Measurements from ENCODE around the gene SUMO3. TPM values are rescaled to one million over a fixed set of nuclear protein-coding genes. Genes with fewer than 3 reads are reported as not detected.

SUMO3 gene
- polyA plus RNA-seq, 3 donors = 101 to 116 (median 106) TPM

GRCh38 chr21:44850208-44850800 is 32.4 kb upstream of the SUMO3 start:
- DNase-seq = no peak

- no peak for DNase-seq
Measured at GRCh38 chr21:44849616-44850130, 31.8 kb upstream of the SUMO3 start.

GRCh38 chr21:44848821-44849521 is 31.1 kb upstream of the SUMO3 start:
- DNase-seq = no peak

GRCh38 chr21:44847261-44848056 is 29.6 kb upstream of the SUMO3 start:
- DNase-seq = no peak

GRCh38 chr21:44846485-44847260 is 28.8 kb upstream of the SUMO3 start:
- DNase-seq = no peak

GRCh38 chr21:44846224-44846484 is 28.3 kb upstream of the SUMO3 start:
- DNase-seq = no peak

GRCh38 chr21:44845418-44846223 is 27.8 kb upstream of the SUMO3 start:
- peak; percentile 62 for DNase-seq

- no peak for DNase-seq
Measured at GRCh38 chr21:44844256-44844655, 26.4 kb upstream of the SUMO3 start.

GRCh38 chr21:44842721-44843445 is 25.0 kb upstream of the SUMO3 start:
- DNase-seq = no peak

- no peak for DNase-seq
Measured at GRCh38 chr21:44842087-44842486, 24.2 kb upstream of the SUMO3 start.

GRCh38 chr21:44840771-44841170 is 22.9 kb upstream of the SUMO3 start:
- DNase-seq = no peak

- DNase-seq = no peak
Measured at GRCh38 chr21:44838951-44839350, 21.1 kb upstream of the SUMO3 start.

GRCh38 chr21:44838039-44838895 is 20.4 kb upstream of the SUMO3 start:
- DNase-seq = no peak

- no peak for DNase-seq
Measured at GRCh38 chr21:44837537-44837936, 19.7 kb upstream of the SUMO3 start.

GRCh38 chr21:44836666-44837471 is 19.0 kb upstream of the SUMO3 start:
- DNase-seq = no peak

GRCh38 chr21:44836349-44836665 is 18.4 kb upstream of the SUMO3 start:
- no peak for DNase-seq

- DNase-seq = no peak
Measured at GRCh38 chr21:44835647-44835973, 17.7 kb upstream of the SUMO3 start.

GRCh38 chr21:44834951-44835646 is 17.2 kb upstream of the SUMO3 start:
- no peak for DNase-seq
